Colonic mucosa (tissue), 4 donors: ENCODE results near the gene STXBP6. TPM values are rescaled to one million over a fixed set of nuclear protein-coding genes. Genes with fewer than 3 reads are reported as not detected.

Experiments
- DNase-seq: peaks from one replicate; pipeline ENCODE4 v3.0.0-alpha.2; 2020
- H3K27ac ChIP-seq: fragments of 200-600 bp; one replicate; pipeline ENCODE4 v1.8.0; 2021
- H3K27me3 ChIP-seq: fragments of 200-600 bp; one replicate; pipeline ENCODE4 v1.8.0; 2021
- H3K36me3 ChIP-seq: fragments of 200-600 bp; one replicate; pipeline ENCODE4 v1.8.0; 2021
- H3K4me1 ChIP-seq: fragments of 200-600 bp; one replicate; pipeline ENCODE4 v1.8.0; 2021; ENCODE audit warnings: mild to moderate bottlenecking
- H3K4me3 ChIP-seq: fragments of 200-600 bp; one replicate; pipeline ENCODE4 v1.8.0; 2021
- H3K9ac ChIP-seq, 2 donors: one replicate each; pipeline ENCODE4 v1.7.0; 2013; ENCODE audit warnings: control low read depth in 2 of 2, low read depth in 2 of 2, low read length in 2 of 2
- H3K9me3 ChIP-seq: fragments of 200-600 bp; one replicate; pipeline ENCODE4 v1.8.0; 2021
- intact Hi-C: fragments of 100-400 bp; cut with DNase I; formaldehyde crosslinking; loops from one replicate; pipeline ENCODE4 v1.14.1; 2022
- total RNA-seq, 2 donors: library from RNA; stranded (reverse); fragmentation: NEBNext Ultra II Directional in 1 of 2; extraction: Animal tissue kit (Norgen Biotek cat#: 25700) in 1 of 2; gene quantifications; one replicate each; pipeline ENCODE4 v1.2.1, GENCODE V29; 2021
- TF ChIP-seq, protein P1 (sequence below): fragments of 200-600 bp; IDR thresholded peaks from one replicate; pipeline ENCODE4 v1.8.0; 2022; ENCODE audit warnings: antibody characterized with exemption, mild to moderate bottlenecking
- donor health status: healthy.
- donor health status: DM: no; HTN: no; CAD: no.
- donor health status: DM: no; HTN: no; CAD: no.

Gene STXBP6
- total RNA-seq, 2 donors from 2014 or later = 23.7 to 26.1 TPM

DNA sequence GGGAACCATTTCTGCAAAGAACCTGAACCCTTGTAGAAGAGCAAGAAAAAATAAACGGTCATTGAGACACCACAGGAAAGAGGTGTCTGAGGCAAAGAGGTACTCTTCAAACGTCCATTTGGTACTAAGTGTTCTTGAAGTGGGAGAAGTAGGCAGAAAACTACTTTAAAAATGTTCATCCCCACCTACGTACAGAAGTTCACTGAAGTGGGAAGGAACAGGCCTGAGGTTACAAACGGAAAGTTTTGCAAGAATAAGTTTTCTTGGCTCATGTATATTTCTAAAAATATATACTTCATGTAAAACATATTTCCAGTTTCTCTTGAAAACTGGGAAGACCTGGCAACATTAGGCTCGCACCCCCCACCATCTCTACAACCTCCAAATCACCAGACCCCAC lies 61.2 kb downstream of the STXBP6 start:
- Histone ChIP-seq H3K4me1 (peaks cover 11% of the 10 kb centered on the region), H3K9me3 (no peaks in the 10 kb centered on the region), H3K9ac (no peak overlapping the region), H3K27me3 (no peaks in the 10 kb centered on the region), H3K36me3 (no peaks in the 10 kb centered on the region), H3K4me3 (no peak overlapping the region), H3K27ac (no peak overlapping the region)
- intact Hi-C loops = no loop called here
- DNase-seq = no peak
- TF ChIP-seq, protein P1, sequence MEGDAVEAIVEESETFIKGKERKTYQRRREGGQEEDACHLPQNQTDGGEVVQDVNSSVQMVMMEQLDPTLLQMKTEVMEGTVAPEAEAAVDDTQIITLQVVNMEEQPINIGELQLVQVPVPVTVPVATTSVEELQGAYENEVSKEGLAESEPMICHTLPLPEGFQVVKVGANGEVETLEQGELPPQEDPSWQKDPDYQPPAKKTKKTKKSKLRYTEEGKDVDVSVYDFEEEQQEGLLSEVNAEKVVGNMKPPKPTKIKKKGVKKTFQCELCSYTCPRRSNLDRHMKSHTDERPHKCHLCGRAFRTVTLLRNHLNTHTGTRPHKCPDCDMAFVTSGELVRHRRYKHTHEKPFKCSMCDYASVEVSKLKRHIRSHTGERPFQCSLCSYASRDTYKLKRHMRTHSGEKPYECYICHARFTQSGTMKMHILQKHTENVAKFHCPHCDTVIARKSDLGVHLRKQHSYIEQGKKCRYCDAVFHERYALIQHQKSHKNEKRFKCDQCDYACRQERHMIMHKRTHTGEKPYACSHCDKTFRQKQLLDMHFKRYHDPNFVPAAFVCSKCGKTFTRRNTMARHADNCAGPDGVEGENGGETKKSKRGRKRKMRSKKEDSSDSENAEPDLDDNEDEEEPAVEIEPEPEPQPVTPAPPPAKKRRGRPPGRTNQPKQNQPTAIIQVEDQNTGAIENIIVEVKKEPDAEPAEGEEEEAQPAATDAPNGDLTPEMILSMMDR = no peak

DNA sequence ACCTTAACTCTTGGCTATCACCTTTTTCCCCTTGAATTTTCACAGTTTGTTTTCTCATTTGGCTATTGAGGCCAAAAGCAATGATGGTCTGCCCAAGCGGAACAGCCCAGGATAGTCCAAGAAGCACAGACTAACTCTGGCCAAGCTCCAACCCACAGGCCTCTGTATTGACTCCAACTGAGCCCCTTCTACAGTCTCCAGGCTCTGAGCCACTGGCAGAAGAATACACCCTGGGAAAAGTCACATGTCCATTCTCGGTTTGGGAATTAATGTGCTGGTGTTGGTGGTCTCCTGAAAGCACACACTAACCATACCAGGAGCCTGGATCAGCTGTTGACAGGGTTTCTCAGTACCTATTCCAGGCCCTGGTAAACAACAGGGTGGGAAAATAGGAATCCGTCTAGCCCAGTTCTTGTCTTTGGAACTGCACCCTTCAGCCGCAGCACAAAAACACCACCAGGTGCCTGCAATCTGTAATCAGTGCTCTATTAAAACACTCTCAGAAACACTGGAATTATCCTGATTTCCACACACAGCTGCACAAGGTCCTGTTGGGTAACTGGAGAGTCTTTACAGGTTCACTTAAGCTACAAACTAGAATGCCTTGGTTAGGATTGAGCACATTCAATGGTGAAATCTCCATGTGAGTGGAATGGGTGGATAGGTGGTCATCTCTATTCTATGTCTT lies 63.6 kb downstream of the STXBP6 start:
- peaks cover 11% of the 10 kb centered on the region for H3K4me1 ChIP-seq
- no peaks in the 10 kb centered on the region for H3K27me3 ChIP-seq
- no peak for DNase-seq
- H3K36me3 ChIP-seq = no peaks in the 10 kb centered on the region
- intact Hi-C loops = no loop called here
- TF ChIP-seq, protein P1 = no peak
- no peaks in the 10 kb centered on the region for H3K9me3 ChIP-seq
- no peak overlapping the region for H3K4me3 ChIP-seq
- H3K27ac ChIP-seq = no peak overlapping the region
- H3K9ac ChIP-seq = no peak overlapping the region

DNA sequence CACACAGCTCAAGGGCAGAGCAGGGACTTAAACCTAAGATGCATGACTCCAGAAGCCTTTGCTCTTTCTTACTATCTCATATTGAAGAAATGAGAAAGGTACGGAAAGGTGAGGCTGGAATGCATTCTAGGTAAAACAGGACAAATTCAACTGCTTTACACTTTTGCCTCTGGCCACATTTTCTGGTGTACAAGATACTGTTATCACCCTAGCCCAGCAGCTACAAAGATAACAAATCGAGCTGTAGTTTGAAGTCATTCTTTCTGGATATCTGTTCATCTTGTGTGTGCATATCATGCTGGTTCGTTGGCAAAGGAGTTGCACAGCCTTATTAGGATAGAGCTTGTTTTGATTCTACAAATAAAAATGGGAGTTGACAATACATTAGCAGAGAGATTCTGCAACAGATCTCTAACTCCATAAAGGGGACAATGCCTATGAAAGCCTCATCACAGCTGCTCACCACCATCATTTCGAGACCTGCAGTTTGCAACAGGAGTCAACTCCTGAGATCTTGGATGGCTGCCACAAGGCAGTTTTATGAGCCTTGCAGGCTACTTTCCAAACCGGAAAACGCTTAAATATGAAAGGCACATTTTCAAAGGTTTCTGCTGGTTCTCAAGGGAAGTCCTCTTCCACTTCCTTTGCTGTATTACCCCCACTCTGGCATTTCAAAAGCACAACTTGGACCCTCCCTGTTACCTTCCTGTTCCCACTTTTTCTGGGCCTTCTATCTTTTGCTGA lies 64.9 kb downstream of the STXBP6 start:
- Histone ChIP-seq H3K36me3 (no peaks in the 10 kb centered on the region), H3K9ac (peak overlapping the region in 1 of 2 donors; percentile 16), H3K27me3 (no peaks in the 10 kb centered on the region), H3K4me1 (peaks cover 11% of the 10 kb centered on the region), H3K9me3 (no peaks in the 10 kb centered on the region), H3K27ac (peak overlapping the region; percentile 51), H3K4me3 (no peak overlapping the region)
- DNase-seq = peak; percentile 88
- TF ChIP-seq, protein P1 = no peak
- intact Hi-C loops = loop anchor here (5.0 kb wide), 1 partner anchor 47 kb away; no protein-coding TSS in a partner anchor

DNA sequence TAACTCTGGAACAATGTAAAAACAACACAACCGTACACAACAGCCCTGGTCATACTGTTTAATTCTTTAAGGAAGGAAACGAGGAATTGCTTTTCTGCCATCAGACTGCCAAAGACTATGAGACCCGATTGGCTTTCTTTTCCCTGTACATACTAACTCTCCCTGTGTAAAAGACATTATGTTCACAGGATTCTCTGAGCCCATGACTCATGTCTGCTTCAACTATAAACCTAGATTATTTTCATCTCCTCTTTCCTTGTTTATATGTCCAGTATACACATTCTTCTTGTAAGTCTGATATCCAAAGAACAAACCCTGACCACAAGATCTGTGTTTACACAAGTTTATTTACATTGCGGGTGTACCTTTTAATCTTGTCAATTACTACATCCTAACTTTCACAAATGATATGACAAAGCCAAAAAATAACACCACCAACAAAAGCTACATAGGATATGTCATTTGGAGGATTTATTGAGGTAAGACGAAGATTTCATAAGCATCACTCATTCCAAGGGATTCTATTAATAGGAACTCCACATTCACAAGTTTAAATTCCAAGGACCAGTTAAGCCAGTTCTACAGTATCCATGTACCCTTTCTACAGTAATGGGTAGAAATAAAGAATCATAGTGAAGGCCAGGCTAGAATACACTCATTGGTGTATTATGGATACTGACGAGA lies 67.3 kb downstream of the STXBP6 start:
- Histone ChIP-seq H3K9ac (peak overlapping the region in 1 of 2 donors; percentile 22), H3K9me3 (no peaks in the 10 kb centered on the region), H3K4me1 (peaks cover 11% of the 10 kb centered on the region), H3K36me3 (no peaks in the 10 kb centered on the region), H3K27me3 (no peaks in the 10 kb centered on the region), H3K4me3 (no peak overlapping the region), H3K27ac (peak overlapping the region; percentile 69)
- no peak for DNase-seq
- intact Hi-C loops = loop anchor here (5.0 kb wide), 1 partner anchor 50 kb away; no protein-coding TSS in a partner anchor
- TF ChIP-seq, protein P1 = no peak

DNA sequence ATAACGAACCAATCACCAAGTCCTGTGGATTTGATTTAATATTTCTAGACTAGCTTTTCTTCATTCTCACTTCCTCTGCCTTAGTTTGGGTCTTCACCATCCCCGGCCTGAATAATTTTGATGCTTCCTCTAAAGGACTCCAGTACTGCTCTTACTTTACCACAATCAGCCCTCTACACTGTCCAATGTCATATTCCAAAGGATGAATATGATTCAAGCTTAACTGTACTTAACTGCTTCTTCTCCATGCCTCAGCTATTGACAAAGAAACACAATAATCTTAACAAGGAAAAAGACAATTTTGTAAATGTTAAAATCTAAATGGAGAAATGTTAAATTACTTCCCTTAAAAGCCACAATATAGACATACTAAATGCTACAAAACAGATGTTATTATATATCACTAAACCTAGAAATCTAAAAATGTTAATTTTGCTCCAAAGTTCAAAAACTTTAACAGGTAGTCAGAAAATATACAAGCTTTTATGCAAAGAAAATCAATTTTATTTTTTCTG lies 70.2 kb downstream of the STXBP6 start:
- peak overlapping the region; percentile 19 for H3K27ac ChIP-seq
- TF ChIP-seq, protein P1 = no peak
- H3K9me3 ChIP-seq = no peaks in the 10 kb centered on the region
- no peak overlapping the region for H3K9ac ChIP-seq
- no peaks in the 10 kb centered on the region for H3K27me3 ChIP-seq
- DNase-seq = no peak
- no peaks in the 10 kb centered on the region for H3K36me3 ChIP-seq
- H3K4me1 ChIP-seq = peaks cover under 1% of the 10 kb centered on the region
- intact Hi-C loops = loop anchor here (5.0 kb wide), 1 partner anchor 53 kb away; no protein-coding TSS in a partner anchor
- no peak overlapping the region for H3K4me3 ChIP-seq
